K562 (cell line): ENCODE measurements around the gene KRT80. TPM values are rescaled to one million over a fixed set of nuclear protein-coding genes. Genes with fewer than 3 reads are reported as not detected.

Experiments
- ATAC-seq: fragments of 200-7000 bp; cut with Tn5 transposase; 3 replicates; pipeline ENCODE4 v1.9.1; 2020; ENCODE audit warnings: moderate library complexity
- BruUV-seq: library from RNA; stranded (reverse); fragments of 400-500 nt; replicated peaks from 2 replicates; lab custom pipeline; 2021; lab: Mats Ljungman, UMichigan
- CTCF ChIA-PET: fragments of 300-600 bp; formaldehyde crosslinking; extraction: SDS; loops from one replicate; lab custom pipeline; 2021; ENCODE audit warnings: low intra/inter-chr PET ratio; lab: Yijun Ruan, JAX
- POLR2A ChIA-PET: fragments of 300-600, 350-650 bp; sonication (Branson Sonifier 250); formaldehyde crosslinking; extraction: SDS; loops from one replicate; lab custom pipeline; 2021; ENCODE audit warnings: antibody characterized with exemption, inconsistent platforms; lab: Yijun Ruan, JAX
- DNase-seq, 4 experiments: peaks; one replicate each; pipeline versions ENCODE4 v3.0.0 to v3.0.0-alpha.2; 2011 to 2018; ENCODE audit warnings: low spot score in 3 of 4, mixed read lengths in 3 of 4; ENCODE audit errors: extremely low read depth in 1 of 4
- FAIRE-seq: peaks from 2 replicates; lab custom pipeline; 2011; peaks lifted over from hg19 to GRCh38; lab: Jason Lieb, UNC
- H2AFZ ChIP-seq: 2 replicates; pipeline ENCODE4 v1.6.0; 2011; ENCODE audit warnings: low read depth, low read length, control low read depth, inconsistent platforms
- H3K27ac ChIP-seq: fragments of 200-600 bp; 3 replicates; pipeline ENCODE4 v1.8.0; 2011; ENCODE audit warnings: low read depth, mild to moderate bottlenecking, control low read depth, inconsistent platforms, low read length, moderate library complexity, mixed read lengths; ENCODE audit errors: extremely low read depth
- H3K27me3 ChIP-seq, 2 experiments: fragments of 300-600 bp in 1 of 2; 2 replicates in 1 of 2; 3 replicates in 1 of 2; pipeline versions ENCODE4 v1.6.0 to v1.8.0; 2011; ENCODE audit warnings: inconsistent platforms in 2 of 2, low read length in 2 of 2, mild to moderate bottlenecking in 1 of 2, mixed read lengths in 1 of 2, moderate library complexity in 1 of 2; ENCODE audit not compliant: control insufficient read depth in 2 of 2, insufficient read depth in 2 of 2
- H3K36me3 ChIP-seq: fragments of 300-600 bp; 3 replicates; pipeline ENCODE4 v1.8.0; 2011; ENCODE audit warnings: mild to moderate bottlenecking, low read length, inconsistent platforms; ENCODE audit not compliant: control insufficient read depth, insufficient read depth
- H3K4me1 ChIP-seq, 2 experiments: fragments of 200-600 bp in 1 of 2; replicated peaks in 1 of 2; 2 replicates in 1 of 2; 3 replicates in 1 of 2; pipeline versions ENCODE4 v1.5.1 to v1.8.0; 2011; ENCODE audit warnings: inconsistent platforms in 2 of 2, low read length in 2 of 2, mild to moderate bottlenecking in 1 of 2, mixed read lengths in 1 of 2, moderate library complexity in 1 of 2; ENCODE audit not compliant: control insufficient read depth in 2 of 2, insufficient read depth in 2 of 2
- H3K4me2 ChIP-seq: 2 replicates; pipeline ENCODE4 v1.6.1; 2011; ENCODE audit warnings: low read length, control low read depth, inconsistent platforms, mixed read lengths; ENCODE audit not compliant: insufficient read depth
- H3K4me3 ChIP-seq: fragments of 200-600 bp; sonication (generic), shearing (Covaris generic); 2 replicates; pipeline ENCODE4 v1.5.1; 2016; ENCODE audit warnings: control low read depth, inconsistent platforms
- H3K79me2 ChIP-seq: fragments of 200-600 bp; 3 replicates; pipeline ENCODE4 v1.8.0; 2011; ENCODE audit warnings: low read length, inconsistent platforms; ENCODE audit not compliant: control insufficient read depth, insufficient read depth
- H3K9ac ChIP-seq, 2 experiments: 2 replicates each; pipeline versions ENCODE4 v1.6.0 to v1.6.1; 2011; ENCODE audit warnings: low read depth in 2 of 2, low read length in 2 of 2, control low read depth in 1 of 2, inconsistent platforms in 1 of 2, mild to moderate bottlenecking in 1 of 2, mixed read lengths in 1 of 2; ENCODE audit not compliant: insufficient read depth in 1 of 2
- H3K9me1 ChIP-seq: one replicate; pipeline ENCODE4 v1.6.0; 2011; ENCODE audit warnings: inconsistent platforms, mild to moderate bottlenecking, low read length, moderate library complexity; ENCODE audit not compliant: control insufficient read depth, insufficient read depth
- H3K9me3 ChIP-seq: replicated peaks from 2 replicates; pipeline ENCODE4 v1.5.1; 2011; ENCODE audit warnings: low read depth, low read length, inconsistent platforms; ENCODE audit not compliant: control insufficient read depth, insufficient read depth
- H4K20me1 ChIP-seq: replicated peaks from 2 replicates; pipeline ENCODE4 v1.6.1; 2011; ENCODE audit warnings: low read length, inconsistent platforms, mixed read lengths; ENCODE audit not compliant: control insufficient read depth, insufficient read depth
- BRD9 ChIP-seq: fragments of 450-650 bp; IDR thresholded peaks from 2 replicates; pipeline ENCODE4 v1.6.1; 2018; ENCODE audit warnings: low read depth; ENCODE audit not compliant: partially characterized antibody
- CBFA2T2 ChIP-seq: fragments of 450-650 bp; conservative IDR thresholded peaks from 2 replicates; pipeline ENCODE4 v1.6.1; 2017; ENCODE audit warnings: mild to moderate bottlenecking
- CHAMP1 ChIP-seq: fragments of 450-650 bp; IDR thresholded peaks from 2 replicates; pipeline ENCODE4 v1.6.1; 2016; ENCODE audit warnings: mild to moderate bottlenecking
- HDAC3 ChIP-seq: fragments of 450-650 bp; IDR thresholded peaks from 2 replicates; pipeline ENCODE4 v1.6.1; 2018; ENCODE audit warnings: borderline replicate concordance, mild to moderate bottlenecking, moderate library complexity; ENCODE audit not compliant: partially characterized antibody
- POLR2A ChIP-seq: fragments of 450-650 bp; conservative IDR thresholded peaks from 2 replicates; pipeline ENCODE4 v1.6.1; 2016
- RBFOX2 ChIP-seq: fragments of 200-400 bp; formaldehyde crosslinking; IDR thresholded peaks from 2 replicates; pipeline ENCODE4 v1.6.1; 2017; ENCODE audit warnings: low read depth, mild to moderate bottlenecking, low read length, moderate library complexity
- SNIP1 ChIP-seq: fragments of 450-650 bp; IDR thresholded peaks from 2 replicates; pipeline ENCODE4 v1.7.1; 2017; ENCODE audit warnings: low read depth, mild to moderate bottlenecking
- TCF7L2 ChIP-seq: fragments of 150-350 bp; IDR thresholded peaks from 2 replicates; pipeline ENCODE4 v1.6.1; 2016; ENCODE audit warnings: low read depth, mild to moderate bottlenecking, low read length, moderate library complexity
- ZNF12 ChIP-seq: sonication (generic); formaldehyde crosslinking; IDR thresholded peaks from 2 replicates; pipeline ENCODE4 v1.4.0; 2020; ENCODE audit warnings: mild to moderate bottlenecking, missing genetic modification reagents
- ZNF253 ChIP-seq: fragments of 250-450 bp; sonication (Bioruptor Pico); conservative IDR thresholded peaks from 2 replicates; pipeline ENCODE4 v1.6.1; 2021; ENCODE audit warnings: mild to moderate bottlenecking
- ZNF408 ChIP-seq: fragments of 250-450 bp; sonication (Bioruptor Pico); IDR thresholded peaks from 2 replicates; pipeline ENCODE4 v1.4.0; 2020; ENCODE audit warnings: low read depth, mild to moderate bottlenecking, moderate library complexity
- ZNF695 ChIP-seq: fragments of 450-650 bp; formaldehyde crosslinking; IDR thresholded peaks from 2 replicates; pipeline ENCODE4 v1.4.0; 2020; ENCODE audit warnings: mild to moderate bottlenecking, moderate library complexity
- WGBS: fragments of 100-300 bp; shearing (Covaris generic); methylation state at CpG from one replicate; pipeline ENCODE4 v1.1.6; 2016; ENCODE audit warnings: low coverage, mixed read lengths; ENCODE audit not compliant: insufficient coverage; ENCODE audit errors: missing lambda C conversion rate; 5-methylcytosine and 5-hydroxymethylcytosine counted together
- in situ Hi-C: fragments of 300-500 bp; cut with MboI; formaldehyde crosslinking; loops from 4 replicates; pipeline ENCODE4 v1.15.0; 2018; ENCODE audit warnings: inconsistent platforms, mixed read lengths
- intact Hi-C: fragments of 100-400 bp; cut with micrococcal nuclease; formaldehyde crosslinking; loops from 2 replicates; pipeline ENCODE4 v1.14.2; 2022
- polyA plus RNA-seq, 8 experiments: library from polyadenylated mRNA; depleted of rRNA in 4 of 8; stranded (reverse) in 5 of 8; unstranded in 3 of 8; fragments of >200 nt; fragmentation: Nextera tagmentation in 2 of 8; fragmentation: Illumina TruSeq in 1 of 8; extraction: Ambion mirVana in 2 of 8; extraction: Trizol in 1 of 8; gene quantifications; 2 replicates each; pipeline versions ENCODE4 v1.2.1 to v1.2.3, GENCODE V29; 2011 to 2014; ENCODE audit warnings: inconsistent platforms in 1 of 8, missing spikeins in 1 of 8
- total RNA-seq, 7 experiments: library from RNA; depleted of rRNA in 6 of 7; stranded (reverse); fragments of >200 nt in 6 of 7; fragmentation: Illumina TruSeq in 2 of 7; extraction: Trizol in 2 of 7; gene quantifications; 2 replicates each; pipeline versions ENCODE4 v1.2.1 to v1.2.3, GENCODE V29; 2011 to 2021; ENCODE audit warnings: low replicate concordance in 1 of 7

The KRT80 gene
- total and polyA plus RNA-seq, 9 of the 15 experiments (the other 6 are each of a cell fraction or from before 2014, with no cell fraction given): not detected

DNA sequence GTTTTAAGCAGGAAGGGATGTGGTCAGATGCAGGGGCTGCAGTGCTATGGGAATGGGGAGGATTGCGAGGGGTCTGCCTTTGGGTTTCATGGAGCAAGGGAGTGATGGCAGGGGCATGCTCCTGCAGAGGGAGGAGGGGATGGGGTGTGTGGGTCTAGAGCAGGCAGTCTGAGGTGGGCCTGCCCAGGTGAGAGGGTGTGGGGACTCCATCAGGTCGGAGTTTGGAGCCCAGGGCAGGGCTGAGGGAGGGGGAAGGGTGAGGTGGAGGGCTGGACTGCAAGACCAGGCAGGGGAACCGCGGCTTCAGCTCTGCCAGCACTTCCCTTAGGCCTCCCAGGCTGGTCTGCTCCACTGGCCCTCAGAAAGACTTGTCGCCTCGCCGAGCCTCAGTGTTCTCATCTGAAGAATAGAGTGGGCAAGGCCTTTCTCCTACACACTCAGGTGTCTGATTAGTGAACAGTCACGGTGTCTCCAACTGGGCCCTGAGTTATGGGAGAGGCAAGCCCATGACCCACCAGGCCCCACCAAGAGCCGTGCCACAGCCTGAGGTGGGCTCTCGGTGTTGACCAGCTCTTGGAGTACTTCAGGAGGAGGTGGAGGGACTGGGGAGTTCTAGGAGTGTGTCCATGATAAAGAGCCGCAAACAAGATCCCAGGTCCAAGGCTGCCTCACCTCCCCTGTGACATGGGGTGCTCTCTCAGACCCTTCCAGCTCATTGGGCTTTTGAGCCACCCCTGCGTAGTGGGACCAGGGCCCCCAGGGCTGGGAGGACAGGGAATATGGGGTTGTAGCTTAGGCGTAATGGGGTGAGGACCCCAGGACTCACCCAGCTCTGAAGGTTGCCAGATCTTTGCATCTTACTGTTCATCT lies 20.1 kb upstream of the KRT80 start (continued):
- TF ChIP-seq ZNF408 (no peak), ZNF253 (CRISPR knock-in tag) (no peak), ZNF695 (CRISPR knock-in tag) (no peak), POLR2A (no peak)

GRCh38 chr12:52210925-52211650 lies 19.3 kb upstream of the KRT80 start:
- FAIRE-seq (no peak), DNase-seq (no peak), ATAC-seq (no peak)
- Histone ChIP-seq H3K36me3 (no peaks in the 10 kb centered on the region), H3K4me3 (no peak overlapping the region), H3K4me2 (no peak overlapping the region), H4K20me1 (peaks cover 23% of the 10 kb centered on the region), H3K27me3 (peaks cover 12 to 47% of the 10 kb centered on the region in 2 experiments; a peak in 4 of 5 replicates), H3K79me2 (no peaks in the 10 kb centered on the region), H3K9me3 (no peaks in the 10 kb centered on the region), H3K9ac (no peak overlapping the region), H3K4me1 (no peaks in the 10 kb centered on the region; a peak in 1 of 5 replicates), H3K27ac (no peak overlapping the region), H3K9me1 (peaks cover 4% of the 10 kb centered on the region), H2AFZ (no peak overlapping the region)
- no TSS peak for BruUV-seq
- POLR2A ChIA-PET: interaction anchor here (0.6 to 0.8 kb wide), 3 partner anchors 17 to 237 kb away, joined by 3 read pairs; no protein-coding TSS in a partner anchor
- WGBS: 0% methylated on average over 10 of the region's 10 CpGs
- in situ Hi-C loops: no loop called here
- no peak for TF ChIP-seq ZNF12
- TF ChIP-seq SNIP1: no peak
- TF ChIP-seq BRD9: no peak
- TF ChIP-seq HDAC3: no peak
- TF ChIP-seq CBFA2T2: no peak
- no peak for TF ChIP-seq TCF7L2
- no peak for TF ChIP-seq RBFOX2
- no peak for TF ChIP-seq CHAMP1
- CTCF ChIA-PET: no interaction called here
- intact Hi-C loops: no loop called here
